WTC11 (cell line): Measurements from ENCODE around the gene CLTB. TPM values are rescaled to one million over a fixed set of nuclear protein-coding genes. Genes with fewer than 3 reads are reported as not detected.

Experiments
- ATAC-seq: fragments of 200-7000 bp; cut with Tn5 transposase; 2 replicates; pipeline ENCODE4 v1.10.0; 2021; ENCODE audit warnings: mild to moderate bottlenecking, moderate library complexity
- CTCF ChIA-PET: fragments of 300-600 bp; sonication (Branson Sonifier 250); formaldehyde crosslinking; loops from one replicate; lab custom pipeline; 2021; ENCODE audit warnings: antibody characterized with exemption; lab: Charles Lee
- POLR2A ChIA-PET: fragments of 350-600 bp; sonication (Branson Sonifier 250); formaldehyde crosslinking; loops from one replicate; lab custom pipeline; 2021; ENCODE audit warnings: antibody characterized with exemption; lab: Charles Lee
- DNase-seq: peaks from one replicate; pipeline ENCODE4 v3.0.0; 2021; ENCODE audit warnings: low spot score
- H3K27ac Mint-ChIP-seq: 2 replicates; pipeline ENCODE4 v1.8.0; 2021; ENCODE audit warnings: mixed read lengths
- H3K27me3 Mint-ChIP-seq: 2 replicates; pipeline ENCODE4 v1.8.0; 2021; ENCODE audit warnings: low read depth, mild to moderate bottlenecking, moderate library complexity, mixed read lengths
- H3K36me3 Mint-ChIP-seq: 2 replicates; pipeline ENCODE4 v1.8.0; 2021; ENCODE audit warnings: mixed read lengths
- H3K4me1 Mint-ChIP-seq: 2 replicates; pipeline ENCODE4 v1.8.0; 2022; ENCODE audit warnings: mixed read lengths
- H3K4me3 Mint-ChIP-seq: 2 replicates; pipeline ENCODE4 v1.8.0; 2021; ENCODE audit warnings: mild to moderate bottlenecking, moderate library complexity, mixed read lengths
- H3K9me3 Mint-ChIP-seq: 2 replicates; pipeline ENCODE4 v1.8.0; 2021; ENCODE audit warnings: mixed read lengths
- ARID4B ChIP-seq: sonication (generic); formaldehyde crosslinking; IDR thresholded peaks from 2 replicates; pipeline ENCODE4 v1.8.0; 2023; ENCODE audit warnings: missing genetic modification reagents, mild to moderate bottlenecking, borderline replicate concordance
- ATF1 ChIP-seq: sonication (generic); formaldehyde crosslinking; IDR thresholded peaks from 2 replicates; pipeline ENCODE4 v1.8.1; 2023; ENCODE audit warnings: mild to moderate bottlenecking, moderate library complexity, missing genetic modification reagents
- ELF4 ChIP-seq: sonication (generic); formaldehyde crosslinking; IDR thresholded peaks from 2 replicates; pipeline ENCODE4 v1.8.1; 2022; ENCODE audit warnings: low read depth, mild to moderate bottlenecking, moderate library complexity, missing genetic modification reagents
- ESRRA ChIP-seq: sonication (generic); formaldehyde crosslinking; IDR thresholded peaks from 2 replicates; pipeline ENCODE4 v1.8.1; 2022; ENCODE audit warnings: mild to moderate bottlenecking, missing genetic modification reagents, borderline replicate concordance
- FOXK1 ChIP-seq: sonication (generic); formaldehyde crosslinking; IDR thresholded peaks from 2 replicates; pipeline ENCODE4 v1.8.0; 2022; ENCODE audit warnings: mild to moderate bottlenecking, moderate library complexity, missing genetic modification reagents
- GTF2I ChIP-seq: fragments of 250-450 bp; sonication (Bioruptor Pico); conservative IDR thresholded peaks from 2 replicates; pipeline ENCODE4 v1.4.0; 2021; ENCODE audit warnings: mild to moderate bottlenecking
- HMGXB4 ChIP-seq: sonication (generic); formaldehyde crosslinking; IDR thresholded peaks from 2 replicates; pipeline ENCODE4 v1.8.1; 2023; ENCODE audit warnings: mild to moderate bottlenecking, moderate library complexity, missing genetic modification reagents
- OVOL2 ChIP-seq: fragments of 250-450 bp; sonication (Bioruptor Pico); IDR thresholded peaks from 2 replicates; pipeline ENCODE4 v1.9.0; 2021; ENCODE audit warnings: mild to moderate bottlenecking, borderline replicate concordance
- SOX15 ChIP-seq: fragments of 250-450 bp; sonication (Bioruptor Pico); IDR thresholded peaks from 2 replicates; pipeline ENCODE4 v1.9.0; 2021; ENCODE audit warnings: mild to moderate bottlenecking
- ZNF121 ChIP-seq: sonication (generic); formaldehyde crosslinking; IDR thresholded peaks from 2 replicates; pipeline ENCODE4 v1.8.0; 2023; ENCODE audit warnings: missing genetic modification reagents
- ZNF281 ChIP-seq: sonication (generic); formaldehyde crosslinking; IDR thresholded peaks from 2 replicates; pipeline ENCODE4 v1.8.0; 2023; ENCODE audit warnings: mild to moderate bottlenecking, missing genetic modification reagents
- ZNF671 ChIP-seq: fragments of 250-450 bp; sonication (Bioruptor Pico); IDR thresholded peaks from 2 replicates; pipeline ENCODE4 v1.8.0; 2021; ENCODE audit warnings: mild to moderate bottlenecking
- total RNA-seq: library from RNA; stranded (reverse); gene quantifications from 3 replicates; pipeline ENCODE4 v1.2.3, GENCODE V29; 2021

The CLTB gene
- total RNA-seq, 1 experiment from 2014 or later, result 33.8 TPM

- no peak for TF ChIP-seq FOXK1 (CRISPR knock-in tag)
- TF ChIP-seq SOX15 (CRISPR knock-in tag), result no peak
Observed at GRCh38 chr5:176369934-176370711, 46.2 kb downstream of the CLTB start (continued).

- no peak overlapping the region for H3K27ac Mint-ChIP-seq
- TF ChIP-seq ZNF121 (no peak), ZNF281 (CRISPR knock-in tag) (no peak), HMGXB4 (CRISPR knock-in tag) (no peak), GTF2I (CRISPR knock-in tag) (no peak), OVOL2 (no peak), ATF1 (CRISPR knock-in tag) (no peak)
- peaks cover 36% of the 10 kb centered on the region for H3K27me3 Mint-ChIP-seq
- no peaks in the 10 kb centered on the region for H3K9me3 Mint-ChIP-seq
- no peak for ATAC-seq
- ChIA-PET CTCF (no interaction called here), POLR2A (no interaction called here)
- peaks cover 4% of the 10 kb centered on the region for H3K4me1 Mint-ChIP-seq
- peaks cover 7% of the 10 kb centered on the region; the same call in 1 of the 2 replicates for H3K36me3 Mint-ChIP-seq
- H3K4me3 Mint-ChIP-seq, result no peak overlapping the region
- no peak for DNase-seq
Observed at GRCh38 chr5:176368726-176369125, 47.6 kb downstream of the CLTB start.

- no peak for DNase-seq
- peaks cover 60% of the 10 kb centered on the region for H3K27me3 Mint-ChIP-seq
- H3K4me1 Mint-ChIP-seq, result peaks cover 7% of the 10 kb centered on the region
Observed at GRCh38 chr5:176366232-176366894, 50.0 kb downstream of the CLTB start.

More at GRCh38 chr5:176366232-176366894, 50.0 kb downstream of the CLTB start:
- Mint-ChIP-seq H3K27ac (no peak overlapping the region), H3K9me3 (no peaks in the 10 kb centered on the region), H3K36me3 (peaks cover 7% of the 10 kb centered on the region; the same call in 1 of the 2 replicates), H3K4me3 (peak overlapping the region; percentile 64)
- no peak; the same call in 1 of the 2 replicates for ATAC-seq
- TF ChIP-seq ELF4 (CRISPR knock-in tag) (no peak), FOXK1 (CRISPR knock-in tag) (peak; percentile 43; the same call in 1 of the 2 replicates), ZNF671 (no peak), ESRRA (CRISPR knock-in tag) (no peak), ARID4B (CRISPR knock-in tag) (0 out of 2 replicates have a peak, but pooled peaks have one; percentile 44)
- ChIA-PET CTCF (interaction anchor here (0.6 to 1.2 kb wide), 2 partner anchors 43 to 637 kb away, joined by 3 to 4 read pairs; no protein-coding TSS in a partner anchor), POLR2A (no interaction called here)
